ENCODE measurements around the gene PRKG1.

DNA sequence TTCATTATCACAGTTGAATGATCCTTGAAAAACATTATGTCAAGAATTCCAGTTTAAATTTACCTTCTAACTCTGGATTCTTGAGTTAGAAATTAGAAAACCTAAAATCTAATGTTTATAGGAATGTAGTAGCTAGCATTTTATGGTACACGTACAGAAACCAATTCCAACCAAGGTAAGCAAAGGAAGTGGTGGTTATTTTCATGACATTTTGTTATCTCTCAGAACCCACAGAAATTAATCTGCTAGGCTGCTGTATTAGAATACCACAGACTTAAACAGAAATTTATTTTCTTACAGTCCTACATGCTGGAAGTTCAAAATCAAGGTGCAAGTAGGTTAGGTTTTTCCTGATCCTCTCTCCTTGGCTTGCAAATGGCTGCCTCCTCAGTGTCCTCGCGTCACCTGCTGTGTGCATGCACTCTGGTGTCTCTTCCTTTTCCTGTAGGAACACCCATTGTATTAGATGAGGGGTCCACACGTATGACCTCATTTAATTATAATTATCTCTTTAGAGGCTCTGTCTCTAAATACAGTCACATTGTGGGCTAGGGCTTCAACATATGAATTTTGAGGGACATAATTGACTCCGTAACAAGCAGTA is 633.6 kb downstream of the PRKG1 start:
- TF ChIP-seq, protein P1, sequence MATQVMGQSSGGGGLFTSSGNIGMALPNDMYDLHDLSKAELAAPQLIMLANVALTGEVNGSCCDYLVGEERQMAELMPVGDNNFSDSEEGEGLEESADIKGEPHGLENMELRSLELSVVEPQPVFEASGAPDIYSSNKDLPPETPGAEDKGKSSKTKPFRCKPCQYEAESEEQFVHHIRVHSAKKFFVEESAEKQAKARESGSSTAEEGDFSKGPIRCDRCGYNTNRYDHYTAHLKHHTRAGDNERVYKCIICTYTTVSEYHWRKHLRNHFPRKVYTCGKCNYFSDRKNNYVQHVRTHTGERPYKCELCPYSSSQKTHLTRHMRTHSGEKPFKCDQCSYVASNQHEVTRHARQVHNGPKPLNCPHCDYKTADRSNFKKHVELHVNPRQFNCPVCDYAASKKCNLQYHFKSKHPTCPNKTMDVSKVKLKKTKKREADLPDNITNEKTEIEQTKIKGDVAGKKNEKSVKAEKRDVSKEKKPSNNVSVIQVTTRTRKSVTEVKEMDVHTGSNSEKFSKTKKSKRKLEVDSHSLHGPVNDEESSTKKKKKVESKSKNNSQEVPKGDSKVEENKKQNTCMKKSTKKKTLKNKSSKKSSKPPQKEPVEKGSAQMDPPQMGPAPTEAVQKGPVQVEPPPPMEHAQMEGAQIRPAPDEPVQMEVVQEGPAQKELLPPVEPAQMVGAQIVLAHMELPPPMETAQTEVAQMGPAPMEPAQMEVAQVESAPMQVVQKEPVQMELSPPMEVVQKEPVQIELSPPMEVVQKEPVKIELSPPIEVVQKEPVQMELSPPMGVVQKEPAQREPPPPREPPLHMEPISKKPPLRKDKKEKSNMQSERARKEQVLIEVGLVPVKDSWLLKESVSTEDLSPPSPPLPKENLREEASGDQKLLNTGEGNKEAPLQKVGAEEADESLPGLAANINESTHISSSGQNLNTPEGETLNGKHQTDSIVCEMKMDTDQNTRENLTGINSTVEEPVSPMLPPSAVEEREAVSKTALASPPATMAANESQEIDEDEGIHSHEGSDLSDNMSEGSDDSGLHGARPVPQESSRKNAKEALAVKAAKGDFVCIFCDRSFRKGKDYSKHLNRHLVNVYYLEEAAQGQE (IDR thresholded peaks at IDR 0.05; ENCODE audit: low read depth) = no peak
- TF ChIP-seq NFIC (IDR thresholded peaks at IDR 0.05) = no peak
- no peak for TF ChIP-seq YY1 (IDR thresholded peaks at IDR 0.05; ENCODE audit: low read depth)
- TF ChIP-seq RAD21 (IDR thresholded peaks at IDR 0.05; ENCODE audit: low read depth) = no peak
- TF ChIP-seq FOXM1 (IDR thresholded peaks at IDR 0.05; ENCODE audit: borderline replicate concordance, low read depth) = no peak

All from Ishikawa (cell line).